C4-2B (cell line): ENCODE data around the gene HRH3.

ENCODE experiments used
- ZFX ChIP-seq: fragments of 450-650 bp; IDR thresholded peaks from 2 replicates; pipeline ENCODE4 v1.6.1; 2017
- TF ChIP-seq, protein P1 (sequence below): fragments of 450-650 bp; conservative IDR thresholded peaks from 2 replicates; pipeline ENCODE4 v1.5.1; 2017; ENCODE audit warnings: mild to moderate bottlenecking

DNA sequence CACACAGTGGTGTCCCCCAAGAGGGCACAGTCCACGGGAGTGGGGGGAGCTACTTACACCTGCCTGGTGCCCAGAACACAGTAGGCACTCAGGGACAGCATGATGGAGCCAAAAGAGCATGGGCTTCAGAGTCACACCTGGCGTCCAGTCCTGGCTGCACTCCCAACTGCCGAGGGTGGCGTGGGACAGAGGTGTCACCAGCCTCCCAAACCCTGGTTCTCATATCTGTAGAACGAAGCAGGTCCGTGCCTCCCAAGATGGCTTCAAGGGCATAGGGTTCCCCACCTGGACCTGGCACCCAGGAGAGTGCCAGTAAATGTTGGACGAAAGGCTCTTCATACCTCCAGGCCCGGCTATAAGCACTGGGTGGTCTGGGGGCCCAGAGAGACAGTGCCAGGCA is 8.9 kb downstream of the HRH3 start:
- TF ChIP-seq, protein P1, sequence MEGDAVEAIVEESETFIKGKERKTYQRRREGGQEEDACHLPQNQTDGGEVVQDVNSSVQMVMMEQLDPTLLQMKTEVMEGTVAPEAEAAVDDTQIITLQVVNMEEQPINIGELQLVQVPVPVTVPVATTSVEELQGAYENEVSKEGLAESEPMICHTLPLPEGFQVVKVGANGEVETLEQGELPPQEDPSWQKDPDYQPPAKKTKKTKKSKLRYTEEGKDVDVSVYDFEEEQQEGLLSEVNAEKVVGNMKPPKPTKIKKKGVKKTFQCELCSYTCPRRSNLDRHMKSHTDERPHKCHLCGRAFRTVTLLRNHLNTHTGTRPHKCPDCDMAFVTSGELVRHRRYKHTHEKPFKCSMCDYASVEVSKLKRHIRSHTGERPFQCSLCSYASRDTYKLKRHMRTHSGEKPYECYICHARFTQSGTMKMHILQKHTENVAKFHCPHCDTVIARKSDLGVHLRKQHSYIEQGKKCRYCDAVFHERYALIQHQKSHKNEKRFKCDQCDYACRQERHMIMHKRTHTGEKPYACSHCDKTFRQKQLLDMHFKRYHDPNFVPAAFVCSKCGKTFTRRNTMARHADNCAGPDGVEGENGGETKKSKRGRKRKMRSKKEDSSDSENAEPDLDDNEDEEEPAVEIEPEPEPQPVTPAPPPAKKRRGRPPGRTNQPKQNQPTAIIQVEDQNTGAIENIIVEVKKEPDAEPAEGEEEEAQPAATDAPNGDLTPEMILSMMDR, result no peak
- no peak for TF ChIP-seq ZFX
